Measurements from ENCODE around the gene TBC1D26. TPM values are rescaled to one million over a fixed set of nuclear protein-coding genes. Genes with fewer than 3 reads are reported as not detected.
"Not testable (repeated sequence)": the region's sequence is repeated elsewhere in the genome, so short reads cannot be mapped to it uniquely, and the experiment has no call there.

Gene TBC1D26
- total RNA-seq, 2 experiments from 2014 or later, result not detected

DNA sequence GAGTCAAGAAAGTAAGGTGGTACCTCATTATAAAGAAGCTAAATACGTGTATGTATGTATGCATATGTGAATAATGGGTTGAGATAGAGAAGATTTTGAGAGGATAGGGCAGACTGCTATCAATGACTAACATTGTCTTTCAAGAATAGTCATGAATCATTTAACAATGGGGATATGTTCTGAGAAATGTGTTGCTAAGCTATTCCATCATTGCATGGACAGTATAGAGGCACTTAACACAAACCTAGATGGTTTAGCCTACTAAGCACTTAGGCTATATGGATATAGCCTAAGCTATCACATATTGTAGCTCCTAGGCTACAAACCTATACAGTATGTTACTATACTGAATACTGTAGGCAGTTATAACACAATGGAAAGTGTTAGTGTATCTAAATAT lies 45.2 kb downstream of the TBC1D26 start:
- no peak for DNase-seq
- peaks cover 25% of the 10 kb centered on the region for H3K27me3 Mint-ChIP-seq
- no peak overlapping the region for H3K4me3 Mint-ChIP-seq
- H3K4me1 Mint-ChIP-seq, result no peaks in the 10 kb centered on the region
- ATAC-seq, result no peak
- H3K36me3 Mint-ChIP-seq, result peaks cover 4% of the 10 kb centered on the region
- CTCF ChIA-PET, result no interaction called here
- H3K9me3 Mint-ChIP-seq (ENCODE audit: low read depth), result peaks cover 21% of the 10 kb centered on the region
- H3K27ac Mint-ChIP-seq, result no peak overlapping the region

GRCh38 chr17:15777717-15778116 lies 45.6 kb downstream of the TBC1D26 start:
- no peaks in the 10 kb centered on the region for H3K4me1 Mint-ChIP-seq
- H3K27me3 Mint-ChIP-seq, result peaks cover 27% of the 10 kb centered on the region
- CTCF ChIA-PET, result no interaction called here
- H3K27ac Mint-ChIP-seq, result no peak overlapping the region
- H3K36me3 Mint-ChIP-seq, result peaks cover 4% of the 10 kb centered on the region
- DNase-seq (no peak), ATAC-seq (no peak)
- H3K4me3 Mint-ChIP-seq, result no peak overlapping the region
- peaks cover 21% of the 10 kb centered on the region for H3K9me3 Mint-ChIP-seq (ENCODE audit: low read depth)

- CTCF ChIA-PET, result no interaction called here
- peaks cover 21% of the 10 kb centered on the region for H3K9me3 Mint-ChIP-seq (ENCODE audit: low read depth)
- peaks cover 41% of the 10 kb centered on the region for H3K27me3 Mint-ChIP-seq
- ATAC-seq (no peak), DNase-seq (no peak)
- no peaks in the 10 kb centered on the region for H3K4me1 Mint-ChIP-seq
- no peak overlapping the region for H3K4me3 Mint-ChIP-seq
- no peak overlapping the region for H3K27ac Mint-ChIP-seq
- H3K36me3 Mint-ChIP-seq, result peaks cover 4% of the 10 kb centered on the region
Observed at GRCh38 chr17:15779119-15779518, 47.0 kb downstream of the TBC1D26 start.

DNA sequence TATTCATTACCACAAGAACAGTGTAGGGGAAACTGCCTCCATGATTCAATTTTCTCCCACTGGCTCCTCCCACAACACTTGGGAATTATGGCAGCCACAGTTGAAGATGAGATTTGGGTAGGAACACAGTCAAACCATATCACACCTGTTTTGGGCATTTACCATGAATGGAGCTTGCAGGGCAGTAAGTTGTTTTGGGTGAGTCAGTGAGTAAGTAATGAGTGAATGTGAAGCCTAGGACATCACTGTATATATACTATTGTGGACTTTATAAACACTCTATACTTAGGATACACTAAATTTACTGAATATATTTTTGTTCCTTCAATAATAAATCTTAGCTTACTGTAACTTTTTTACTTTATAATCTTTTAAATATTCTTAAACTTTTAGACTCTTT lies 48.1 kb downstream of the TBC1D26 start:
- H3K9me3 Mint-ChIP-seq (ENCODE audit: low read depth), result peaks cover 21% of the 10 kb centered on the region
- DNase-seq (no peak), ATAC-seq (no peak)
- CTCF ChIA-PET, result no interaction called here
- H3K27me3 Mint-ChIP-seq, result peaks cover 41% of the 10 kb centered on the region
- no peak overlapping the region for H3K4me3 Mint-ChIP-seq
- H3K27ac Mint-ChIP-seq, result no peak overlapping the region
- H3K4me1 Mint-ChIP-seq, result no peaks in the 10 kb centered on the region
- peaks cover 4% of the 10 kb centered on the region for H3K36me3 Mint-ChIP-seq

DNA sequence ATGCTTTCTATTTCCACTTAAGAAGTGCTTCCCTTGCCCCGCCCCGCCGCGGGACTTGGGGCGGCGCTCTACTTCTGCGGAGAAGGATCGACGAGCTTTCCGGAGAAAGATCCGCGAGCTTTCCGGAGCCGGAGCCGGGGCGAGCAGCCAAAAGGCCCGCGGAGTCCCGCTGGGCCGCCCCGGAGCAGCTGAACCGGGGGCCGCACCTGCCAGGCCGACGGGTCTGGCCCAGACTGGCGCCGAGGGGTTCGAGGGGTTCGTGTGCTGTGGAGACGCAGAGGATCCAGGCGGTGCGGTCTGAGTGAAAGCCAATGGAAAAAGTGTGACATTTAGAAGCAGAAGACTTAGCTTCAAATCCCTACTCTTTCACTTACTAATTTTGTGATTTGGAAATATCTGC lies 50.8 kb downstream of the TBC1D26 start:
- CTCF ChIA-PET, result no interaction called here
- H3K36me3 Mint-ChIP-seq, result peaks cover 4% of the 10 kb centered on the region
- H3K9me3 Mint-ChIP-seq (ENCODE audit: low read depth), result peaks cover 16% of the 10 kb centered on the region
- H3K4me3 Mint-ChIP-seq, result no peak overlapping the region
- no peak for ATAC-seq
- peaks cover 3% of the 10 kb centered on the region for H3K4me1 Mint-ChIP-seq
- no peak overlapping the region for H3K27ac Mint-ChIP-seq
- peaks cover 39% of the 10 kb centered on the region for H3K27me3 Mint-ChIP-seq
- DNase-seq, result no peak

DNA sequence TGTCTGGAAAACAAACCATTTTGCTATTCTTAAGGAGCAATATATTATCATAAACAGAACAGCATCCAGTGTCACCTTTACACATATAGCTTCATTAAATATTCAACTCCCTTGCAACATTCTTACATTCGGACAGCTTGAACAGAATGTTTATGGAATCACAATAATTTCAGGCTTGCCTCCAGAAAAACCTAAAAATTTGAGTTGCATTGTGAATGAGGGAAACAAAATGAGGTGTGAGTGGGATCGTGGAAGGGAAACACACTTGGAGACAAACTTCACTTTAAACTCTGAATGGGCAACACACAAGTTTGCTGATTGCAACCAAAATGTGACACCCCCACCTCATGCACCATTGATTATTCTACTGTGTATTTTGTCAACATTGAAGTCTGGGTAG lies 51.4 kb downstream of the TBC1D26 start:
- CTCF ChIA-PET, result no interaction called here
- Mint-ChIP-seq H3K4me1 (peaks cover 3% of the 10 kb centered on the region), H3K27ac (no peak overlapping the region), H3K36me3 (peaks cover 2% of the 10 kb centered on the region), H3K9me3 (ENCODE audit: low read depth) (peaks cover 13% of the 10 kb centered on the region), H3K4me3 (no peak overlapping the region), H3K27me3 (peaks cover 39% of the 10 kb centered on the region)
- DNase-seq (no peak), ATAC-seq (no peak)

DNA sequence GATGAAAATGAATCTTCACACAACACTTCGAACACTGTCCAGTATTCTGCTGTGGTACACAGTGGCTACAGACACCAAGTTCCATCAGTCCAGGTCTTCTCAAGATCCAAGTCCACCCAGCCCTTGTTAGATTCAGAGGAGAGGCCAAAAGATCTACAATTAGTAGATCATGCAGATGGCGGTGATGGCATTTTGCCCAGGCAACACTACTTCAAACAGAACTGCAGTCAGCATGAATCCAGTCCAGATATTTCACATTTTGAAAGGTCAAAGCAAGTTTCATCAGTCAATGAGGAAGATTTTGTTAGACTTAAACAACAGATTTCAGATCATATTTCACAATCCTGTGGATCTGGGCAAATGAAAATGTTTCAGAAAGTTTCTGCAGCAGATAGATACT lies 52.3 kb downstream of the TBC1D26 start:
- ATAC-seq, DNase-seq, CTCF ChIA-PET, H3K4me1 Mint-ChIP-seq, H3K4me3 Mint-ChIP-seq, H3K27ac Mint-ChIP-seq, H3K36me3 Mint-ChIP-seq: not testable (repeated sequence)
- peaks cover 13% of the 10 kb centered on the region for H3K9me3 Mint-ChIP-seq (ENCODE audit: low read depth)
- peaks cover 39% of the 10 kb centered on the region for H3K27me3 Mint-ChIP-seq

DNA sequence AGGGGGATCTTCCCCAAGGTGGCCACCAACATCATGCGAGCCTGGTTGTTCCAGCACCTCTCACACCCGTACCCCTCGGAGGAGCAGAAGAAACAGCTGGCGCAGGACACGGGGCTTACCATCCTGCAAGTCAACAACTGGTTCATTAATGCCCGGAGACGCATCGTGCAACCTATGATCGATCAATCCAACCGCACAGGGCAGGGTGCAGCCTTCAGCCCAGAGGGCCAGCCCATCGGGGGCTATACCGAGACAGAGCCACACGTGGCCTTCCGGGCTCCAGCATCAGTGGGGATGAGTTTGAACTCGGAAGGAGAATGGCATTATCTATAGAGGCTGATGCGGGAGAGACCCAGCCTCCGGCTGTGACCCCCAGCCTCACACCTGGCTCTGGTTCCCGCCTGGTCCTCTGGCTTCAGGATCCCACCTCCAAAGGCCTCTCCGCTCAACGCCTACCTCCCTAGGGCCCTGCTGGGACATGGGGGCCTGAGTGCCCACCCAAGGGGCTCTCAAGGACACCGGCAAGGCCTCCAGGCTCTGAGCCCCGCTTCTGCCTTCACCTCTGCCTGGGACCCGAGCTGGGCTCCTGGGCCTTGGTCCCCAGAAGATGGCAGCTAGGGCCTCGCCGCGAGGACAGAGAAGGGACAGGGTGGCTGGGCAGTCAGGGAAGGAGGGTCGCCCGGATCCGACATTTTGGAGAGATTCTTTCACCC lies 55.4 kb downstream of the TBC1D26 start:
- ATAC-seq; CTCF ChIA-PET; H3K4me1 Mint-ChIP-seq; H3K4me3 Mint-ChIP-seq; H3K27ac Mint-ChIP-seq; H3K9me3 Mint-ChIP-seq (ENCODE audit: low read depth); H3K36me3 Mint-ChIP-seq; DNase-seq: not testable (repeated sequence)
- H3K27me3 Mint-ChIP-seq, result peaks cover 29% of the 10 kb centered on the region

DNA sequence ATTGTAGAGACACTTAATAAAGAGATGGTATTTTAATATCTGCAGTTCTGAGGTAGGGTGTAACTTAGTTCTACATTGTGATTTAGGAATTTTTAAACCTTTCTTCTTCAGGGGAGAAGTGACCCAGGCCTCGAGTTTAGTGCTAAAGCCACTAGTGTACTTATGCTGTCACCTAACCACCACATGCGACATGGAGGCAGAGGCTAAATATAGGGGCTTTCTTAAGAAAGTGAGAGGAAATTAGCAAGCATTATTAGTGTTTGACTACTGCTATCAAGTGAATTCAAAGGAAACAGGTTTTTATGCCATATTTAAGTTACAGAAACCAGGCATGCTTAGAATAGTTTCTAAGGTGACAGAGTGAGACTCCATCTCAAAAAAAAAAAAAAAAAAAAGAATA lies 56.3 kb downstream of the TBC1D26 start:
- H3K27me3 Mint-ChIP-seq, result peaks cover 23% of the 10 kb centered on the region
- CTCF ChIA-PET, result not testable (repeated sequence)

More for the DNA sequence above, 56.3 kb downstream of the TBC1D26 start:
- not testable (repeated sequence) for ATAC-seq; H3K4me1 Mint-ChIP-seq; H3K4me3 Mint-ChIP-seq; DNase-seq; H3K27ac Mint-ChIP-seq; H3K36me3 Mint-ChIP-seq; H3K9me3 Mint-ChIP-seq (ENCODE audit: low read depth)

Other genes starting within 250 kb of the TBC1D26 start
- 10 to 100 TPM; 16.2 to 18.9 TPM for gene TVP23C, start 168.8 kb upstream of the TBC1D26 start, total RNA-seq
- under 1 TPM in 1 of 2 experiments, not detected in 1; 0.30 TPM for gene FBXW10B, start 112.6 kb upstream of the TBC1D26 start, total RNA-seq
- 10 to 100 TPM in 1 of 2 experiments, 1 to 10 TPM in 1; 6.4 to 10.2 TPM for gene TRIM16, start 48.0 kb upstream of the TBC1D26 start, total RNA-seq
- gene ZNF286A, start 32.5 kb upstream of the TBC1D26 start, total RNA-seq, result 10 to 100 TPM; 16.9 to 18.9 TPM
- 1 to 10 TPM in 1 of 2 experiments, under 1 TPM in 1; 0.49 to 1.1 TPM for gene ADORA2B, start 212.8 kb downstream of the TBC1D26 start, total RNA-seq